Measurements from ENCODE around the gene SLC46A3. TPM values are rescaled to one million over a fixed set of nuclear protein-coding genes. Genes with fewer than 3 reads are reported as not detected.

The SLC46A3 gene
- total RNA-seq, 2 donors from 2014 or later = 5.8 to 6.5 TPM

GRCh38 chr13:28654276-28654675 lies 64.5 kb downstream of the SLC46A3 start:
- Mint-ChIP-seq H3K4me3 (no peak overlapping the region), H3K9me3 (no peaks in the 10 kb centered on the region), H3K36me3 (peaks cover 7% of the 10 kb centered on the region), H3K27me3 (no peaks in the 10 kb centered on the region), H3K27ac (no peak overlapping the region), H3K4me1 (ENCODE audit: low read depth in 2 of 2) (peaks cover 28 to 31% of the 10 kb centered on the region in 2 donors)
- ATAC-seq (no peak), DNase-seq (ENCODE audit: low spot score) (no peak)

- DNase-seq (ENCODE audit: low spot score) (no peak), ATAC-seq (no peak)
- H3K4me1 Mint-ChIP-seq (ENCODE audit: low read depth in 2 of 2) = peaks cover 26 to 27% of the 10 kb centered on the region in 2 donors
- H3K27me3 Mint-ChIP-seq = no peaks in the 10 kb centered on the region
- no peaks in the 10 kb centered on the region for H3K9me3 Mint-ChIP-seq
- no peak overlapping the region for H3K27ac Mint-ChIP-seq
- H3K36me3 Mint-ChIP-seq = peaks cover 7% of the 10 kb centered on the region
- H3K4me3 Mint-ChIP-seq = no peak overlapping the region
Measured at GRCh38 chr13:28653111-28653510, 65.7 kb downstream of the SLC46A3 start.

- ATAC-seq (no peak), DNase-seq (ENCODE audit: low spot score) (no peak)
- Mint-ChIP-seq H3K27me3 (no peaks in the 10 kb centered on the region), H3K4me1 (ENCODE audit: low read depth in 2 of 2) (peaks cover 17 to 18% of the 10 kb centered on the region in 2 donors), H3K4me3 (no peak overlapping the region), H3K9me3 (no peaks in the 10 kb centered on the region), H3K36me3 (peaks cover 7% of the 10 kb centered on the region), H3K27ac (no peak overlapping the region)
Measured at GRCh38 chr13:28651810-28652401, 66.9 kb downstream of the SLC46A3 start.

DNA sequence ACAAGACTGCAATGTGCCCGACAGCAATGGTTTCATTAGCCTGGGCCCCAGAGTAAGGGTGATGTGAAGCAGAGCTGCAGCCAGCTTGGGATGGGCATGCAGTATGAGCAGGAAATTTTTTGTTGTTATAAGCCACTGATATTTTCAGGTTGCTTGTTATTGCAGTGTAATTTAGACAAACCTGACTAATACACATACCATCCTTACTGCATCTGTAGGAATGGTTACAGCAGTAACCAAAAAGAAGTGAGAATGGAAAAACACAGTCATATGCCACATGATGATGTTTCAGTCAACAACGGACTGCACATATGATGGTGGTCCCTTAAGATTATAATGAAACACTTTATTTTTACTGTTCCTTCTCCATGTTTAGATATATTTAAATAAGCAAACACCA lies 68.5 kb downstream of the SLC46A3 start:
- Mint-ChIP-seq H3K4me1 (ENCODE audit: low read depth in 2 of 2) (peaks cover 8 to 11% of the 10 kb centered on the region in 2 donors), H3K36me3 (peaks cover 7% of the 10 kb centered on the region), H3K27me3 (no peaks in the 10 kb centered on the region), H3K9me3 (no peaks in the 10 kb centered on the region), H3K4me3 (no peak overlapping the region), H3K27ac (no peak overlapping the region)
- ATAC-seq (peak in 1 of 2 donors; percentile 46), DNase-seq (ENCODE audit: low spot score) (no peak)

Other genes with a start within 250 kb of the SLC46A3 start
- 1 to 10 TPM; 1.3 to 1.6 TPM for gene FLT1, start 223.8 kb downstream of the SLC46A3 start, total RNA-seq
- gene POMP, start 59.8 kb downstream of the SLC46A3 start, total RNA-seq = 100 to 1,000 TPM in 1 of 2 donors, 10 to 100 TPM in 1; 75.7 to 119 TPM
- not detected for gene MTUS2, start 101.4 kb upstream of the SLC46A3 start, total RNA-seq

All from natural killer cell treated with Interleukin-12 subunit alpha and Interleukin-12 subunit beta and Interleukin-15 and Interleukin-18, amount 100 ng/mL, for 72 hours (primary cell).